Stimulated activated CD8-positive, alpha-beta memory T cell treated with anti-CD3 and anti-CD28 coated beads, Interleukin-4, amount 100 ng/mL, for 24 hours (primary cell): ENCODE results near the gene FLRT2.

ENCODE experiments used
- DNase-seq: peaks from one replicate; pipeline ENCODE4 v3.0.0-alpha.2; 2020; ENCODE audit warnings: low read depth

Gene FLRT2

DNA sequence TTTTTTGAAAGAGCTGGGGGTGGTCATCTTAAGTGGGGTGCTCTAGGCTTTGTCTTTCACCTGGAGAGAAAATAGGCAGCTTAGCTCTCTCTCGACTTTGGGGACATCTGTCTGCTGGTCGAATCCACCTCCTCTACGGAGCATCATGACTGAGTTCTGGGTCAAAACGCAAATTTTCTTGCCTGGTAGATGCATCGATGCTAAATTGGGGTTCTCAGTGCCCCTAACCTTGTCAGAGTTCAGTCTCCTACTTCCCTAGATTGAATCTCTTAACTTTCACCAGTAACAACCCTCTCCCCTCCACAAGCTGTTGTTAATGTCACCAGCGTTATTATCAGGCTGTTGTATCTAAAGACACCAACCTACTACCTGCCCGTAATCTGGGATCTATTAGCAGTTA, 682 bp downstream of the FLRT2 start:
- no peak for DNase-seq

DNA sequence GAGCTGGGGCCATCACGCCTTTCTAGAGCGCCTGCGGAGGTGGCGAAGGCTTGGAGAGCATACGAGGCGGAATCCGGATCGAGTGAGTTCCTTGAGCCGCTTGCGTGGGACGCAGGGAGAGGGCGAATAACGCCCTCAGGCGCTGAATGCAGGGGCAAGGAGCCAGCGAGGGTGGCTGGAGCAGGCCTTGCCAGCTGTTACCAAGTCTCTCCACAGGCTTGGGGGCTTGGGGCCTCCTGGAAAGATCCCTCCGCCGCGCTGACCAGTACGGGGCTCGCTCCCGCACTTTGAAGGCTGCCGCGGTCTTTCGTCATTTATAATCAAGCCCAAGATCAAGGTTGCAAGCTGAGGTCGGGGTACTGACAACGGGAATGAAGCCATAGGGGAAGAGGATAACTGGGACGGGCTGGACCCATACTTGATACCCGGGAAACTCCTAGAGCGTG, 1.2 kb downstream of the FLRT2 start:
- no peak for DNase-seq

DNA sequence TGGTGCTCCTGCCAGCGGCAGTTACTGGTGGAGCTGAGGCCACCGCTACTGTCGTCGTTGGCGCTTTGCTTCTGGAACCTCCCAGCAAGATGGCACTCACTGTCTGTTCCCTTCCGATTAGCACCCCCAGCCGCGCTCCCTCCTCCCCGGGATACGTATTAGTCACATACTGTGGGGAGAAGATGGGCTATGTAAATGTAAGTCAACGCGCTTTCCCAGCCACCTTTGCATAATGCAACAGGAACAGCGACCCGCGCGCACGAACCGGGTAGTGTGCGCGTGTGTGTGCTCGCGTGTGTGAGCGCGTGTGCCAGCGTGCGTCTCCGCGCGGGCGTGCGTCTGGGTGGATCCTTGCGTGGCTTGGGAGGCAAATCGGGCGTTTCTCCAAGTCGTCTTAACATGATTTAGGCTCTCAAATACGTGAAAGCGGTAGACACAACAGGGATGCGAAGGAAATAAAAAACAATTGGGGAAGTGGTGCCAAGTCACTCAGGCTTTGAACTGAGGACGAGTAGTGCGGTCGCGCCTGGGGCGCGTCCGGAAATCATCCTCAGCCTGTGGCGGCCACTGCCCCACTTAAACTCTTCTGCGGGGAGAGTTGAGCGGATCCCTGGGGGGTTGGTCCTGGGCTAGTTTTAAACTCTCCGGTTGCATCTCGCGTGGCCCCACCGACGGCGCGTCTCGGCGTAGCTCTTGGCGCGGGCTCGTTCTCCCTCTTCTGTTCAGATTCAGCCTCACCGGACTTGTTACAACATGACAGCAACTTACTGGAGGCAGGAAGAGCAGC, 1.8 kb downstream of the FLRT2 start:
- DNase-seq, result no peak

DNA sequence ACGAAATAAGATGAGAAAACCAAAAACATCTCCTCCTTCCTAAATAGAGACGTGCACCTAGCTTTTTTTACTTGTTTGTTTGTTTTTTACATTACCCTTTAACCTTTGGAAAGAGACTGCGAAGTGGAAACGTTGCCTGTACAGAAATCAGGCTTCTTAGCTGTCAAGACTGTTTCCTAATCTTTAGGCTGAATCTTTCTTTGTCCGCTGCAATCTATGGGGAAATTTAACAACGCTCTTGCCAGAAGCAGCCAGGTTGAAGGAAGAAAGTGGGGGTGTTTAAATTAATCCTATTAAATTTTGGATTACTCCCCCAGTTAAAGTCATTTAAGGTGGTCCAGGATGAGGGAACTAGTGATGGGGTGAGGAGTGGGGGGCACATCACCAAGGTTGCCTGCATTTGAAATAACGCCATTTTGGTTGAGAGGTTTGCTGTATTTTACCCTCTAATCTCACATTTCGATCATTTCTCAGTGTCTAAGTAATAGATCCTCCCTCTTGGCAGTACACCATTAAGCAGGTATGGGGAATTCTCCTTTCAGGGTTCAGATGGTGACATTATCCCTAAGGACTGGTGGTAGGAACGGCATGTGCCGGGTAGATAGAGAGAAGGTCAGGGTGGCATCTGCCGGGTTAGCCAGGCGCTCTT, 2.6 kb downstream of the FLRT2 start:
- no peak for DNase-seq

DNA sequence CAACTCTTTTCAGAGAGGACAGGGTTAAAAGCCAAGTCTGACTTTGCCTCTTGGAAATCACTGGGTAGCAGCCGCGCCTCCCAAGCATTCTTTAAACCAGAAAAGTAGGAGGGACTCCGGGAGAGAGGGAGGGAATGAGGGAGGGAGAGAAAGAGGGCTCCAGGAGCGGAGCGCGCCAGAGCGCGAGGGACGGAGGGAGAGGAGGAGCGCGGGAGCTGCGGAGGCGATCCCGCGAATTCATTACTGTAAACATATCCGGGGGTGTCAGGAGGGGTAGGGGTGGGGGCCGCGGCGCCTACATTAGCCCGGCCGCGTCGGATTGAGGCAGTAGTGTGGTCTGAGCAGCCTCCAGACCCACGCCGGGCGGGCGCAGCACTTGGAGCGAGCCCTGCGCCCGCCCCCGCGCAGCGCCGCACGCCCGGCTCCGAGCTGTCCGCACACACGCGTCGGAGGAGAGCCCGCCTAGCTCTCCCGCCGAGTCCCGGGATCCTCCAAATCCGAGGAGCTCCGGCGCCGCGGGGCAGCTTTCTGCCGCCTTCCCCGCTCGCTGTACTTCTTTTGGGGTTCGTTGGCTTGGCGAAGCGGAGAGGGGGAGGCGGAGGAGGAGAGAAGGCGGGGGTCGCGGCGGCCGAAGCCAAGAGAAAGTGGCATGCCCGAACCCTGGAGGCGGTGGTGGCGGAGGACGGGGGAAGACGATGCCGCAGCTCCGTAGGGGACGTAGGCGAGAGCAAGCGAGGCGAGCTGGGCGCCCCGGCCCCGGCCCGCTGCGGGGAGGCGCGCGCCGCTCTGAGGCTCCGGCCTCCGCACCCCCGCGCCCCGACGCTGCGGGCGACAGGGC, 3.3 kb downstream of the FLRT2 start:
- no peak for DNase-seq

DNA sequence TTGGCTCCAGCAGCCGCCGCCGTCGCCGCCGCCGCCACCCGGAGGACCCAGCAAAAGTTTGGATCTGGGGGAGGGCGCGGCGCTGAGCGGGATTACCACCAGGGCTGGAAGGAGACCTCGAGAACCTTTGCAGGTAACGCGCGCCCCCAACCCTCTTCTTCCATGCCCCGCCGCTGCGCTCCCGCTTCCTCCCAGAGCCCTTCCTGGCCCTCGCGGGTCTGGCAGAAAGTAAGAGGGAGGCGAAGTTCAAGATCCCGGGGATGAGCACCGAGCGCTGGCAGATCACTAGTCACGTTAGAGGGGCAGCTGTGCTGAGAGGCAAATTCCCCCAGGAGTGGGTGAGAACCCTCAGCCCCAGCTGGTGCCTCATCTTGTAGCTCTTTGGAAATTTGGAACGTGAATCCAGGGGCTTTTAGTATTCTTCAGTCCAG, 3.9 kb downstream of the FLRT2 start:
- DNase-seq, result no peak

DNA sequence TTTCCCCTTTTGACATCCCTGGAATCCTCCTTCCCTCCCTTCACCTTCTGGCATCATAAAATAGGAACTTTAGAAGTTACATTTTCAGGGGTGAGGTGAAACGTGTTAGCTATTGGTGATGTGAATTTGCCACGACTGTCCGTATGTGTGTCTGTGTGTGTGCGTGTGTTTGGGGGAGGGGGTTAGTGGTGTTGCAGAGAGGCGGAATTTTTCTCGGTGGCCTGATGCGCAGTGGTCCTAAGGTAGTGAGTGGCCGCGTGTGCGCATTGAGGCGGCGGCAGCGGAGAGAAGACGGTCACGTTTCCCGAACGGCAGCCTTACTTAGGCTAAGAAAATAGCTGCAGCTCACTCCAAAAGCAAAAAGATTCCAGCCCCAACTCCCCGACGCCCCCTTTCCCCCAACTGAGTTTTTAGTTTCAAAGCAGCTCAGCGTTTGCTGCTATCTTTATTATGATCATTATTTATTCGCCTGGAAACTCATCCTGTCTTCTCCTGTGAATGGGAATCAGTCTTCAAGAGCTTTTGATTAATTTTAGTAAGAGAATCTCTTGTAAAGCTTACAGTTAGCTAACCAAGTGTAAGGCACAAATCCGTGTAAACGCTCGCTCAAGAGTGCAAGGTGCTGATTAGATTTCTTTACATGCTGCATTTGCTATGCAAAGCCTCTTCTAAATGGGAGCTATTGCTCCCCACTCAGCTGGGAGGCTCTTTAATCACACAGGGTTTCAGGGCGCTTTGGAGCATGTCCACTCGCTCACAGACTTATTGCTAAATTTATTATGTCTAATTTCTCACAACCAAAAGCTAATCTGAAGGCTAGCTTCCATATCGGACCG, 4.7 kb downstream of the FLRT2 start:
- no peak for DNase-seq

DNA sequence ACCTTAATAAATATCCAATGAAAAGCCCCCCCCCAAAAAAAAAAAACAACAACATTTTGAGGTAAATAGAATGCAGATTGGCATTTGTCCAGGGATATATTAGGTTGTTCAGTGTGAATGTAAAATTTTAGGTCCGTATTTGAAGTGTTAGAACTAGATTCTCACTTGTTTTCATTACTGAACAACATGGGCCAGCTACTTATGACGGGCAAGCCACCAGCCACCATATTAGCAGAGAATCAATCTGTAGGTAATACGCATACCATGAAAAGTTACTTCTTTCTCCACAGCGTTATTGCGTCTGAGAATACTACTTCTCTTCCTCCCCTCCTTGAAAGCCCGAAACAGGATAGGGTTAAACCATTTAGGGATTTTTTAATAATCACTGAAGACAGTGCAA, 5.4 kb downstream of the FLRT2 start:
- DNase-seq, result no peak

DNA sequence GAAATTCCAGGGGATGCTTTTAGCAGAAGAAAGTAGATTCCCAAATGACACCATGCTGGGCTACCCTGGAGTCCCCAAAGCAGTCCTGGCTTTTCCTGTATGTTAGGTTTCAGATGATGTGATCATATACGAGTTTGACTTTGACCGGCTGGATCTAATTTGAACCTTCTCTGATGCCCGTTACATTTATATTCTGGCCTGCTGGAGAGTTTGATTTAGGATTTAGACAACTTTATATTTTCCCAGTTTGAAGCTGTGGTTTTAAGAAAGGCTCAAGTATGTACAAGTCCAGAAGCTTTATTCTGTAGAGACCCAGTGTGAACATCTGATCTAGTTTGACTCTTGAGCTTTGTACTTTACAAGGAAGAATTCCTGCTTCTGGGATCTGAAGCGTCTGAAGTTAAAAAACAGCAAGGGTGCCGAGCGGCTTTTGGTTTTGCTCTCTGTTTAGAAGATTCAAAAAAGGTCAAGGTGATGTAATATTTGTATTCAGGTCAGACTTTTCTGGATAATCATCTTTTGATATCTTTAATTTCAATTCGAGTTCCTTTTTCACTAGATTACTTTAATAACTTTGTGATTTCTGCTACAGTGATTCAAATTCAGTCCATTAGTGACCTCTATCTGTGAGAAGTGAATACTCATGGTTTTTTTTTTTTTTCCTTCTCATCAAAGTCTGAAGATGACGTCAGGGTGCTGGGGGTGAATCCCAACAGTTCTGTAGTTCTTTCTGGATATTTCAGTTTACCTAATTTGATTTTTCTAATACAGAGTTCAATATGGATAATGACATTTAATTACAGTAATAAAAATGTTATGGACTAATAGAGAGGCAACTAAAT, 6.3 kb downstream of the FLRT2 start:
- DNase-seq, result no peak

DNA sequence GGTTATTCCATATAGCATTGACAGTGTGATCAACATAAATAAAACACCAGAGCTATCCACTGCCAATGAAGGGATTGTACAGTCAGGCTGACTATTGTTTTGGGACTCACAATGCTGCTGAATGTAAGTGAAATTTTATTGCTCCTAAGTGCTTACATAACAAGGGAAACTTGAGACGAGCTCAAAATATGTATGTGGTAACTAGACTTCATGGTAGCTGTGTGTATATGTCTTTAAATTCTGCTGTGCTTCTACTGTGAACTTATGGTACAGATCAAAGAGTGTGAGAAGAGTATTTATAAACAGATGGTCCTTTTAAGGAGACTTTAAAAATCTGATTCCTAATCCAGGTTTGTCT, 6.9 kb downstream of the FLRT2 start:
- no peak for DNase-seq

DNA sequence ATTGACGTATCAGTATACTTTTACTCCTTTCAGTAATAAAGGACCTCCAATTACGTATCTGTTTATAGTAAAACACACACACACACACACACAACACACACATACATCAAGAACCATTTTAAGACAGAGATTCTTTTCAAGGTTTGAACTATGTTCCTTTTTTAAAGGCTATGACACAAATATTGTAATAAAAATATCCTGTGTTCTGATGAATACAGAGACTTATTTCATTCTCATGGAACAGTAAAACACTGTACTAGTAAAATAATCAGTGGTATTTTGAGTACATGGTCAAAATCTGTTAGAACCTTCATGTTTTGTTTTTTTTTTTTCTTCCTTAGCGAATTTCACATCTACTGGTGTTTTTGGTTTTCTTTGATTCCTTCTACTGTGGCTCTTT, 7.6 kb downstream of the FLRT2 start:
- no peak for DNase-seq

DNA sequence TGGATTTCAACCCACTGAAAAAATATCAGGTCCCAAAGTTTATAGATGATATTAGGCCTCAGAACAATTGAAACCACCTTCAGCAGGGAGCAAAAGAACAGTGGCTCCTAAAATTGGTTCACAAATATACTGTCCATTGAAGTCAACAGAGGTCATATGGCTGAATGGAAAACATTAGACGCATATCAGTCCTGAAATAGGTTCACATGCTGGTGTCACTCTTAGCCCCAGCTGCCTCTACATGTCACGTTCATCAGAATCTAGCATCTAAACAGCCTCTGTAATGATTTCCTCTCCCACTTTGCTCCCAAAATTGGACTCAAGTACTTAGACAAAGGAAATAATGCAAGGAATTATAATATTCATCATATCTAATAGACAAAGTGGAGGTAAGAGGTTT, 8.7 kb downstream of the FLRT2 start:
- DNase-seq, result no peak

DNA sequence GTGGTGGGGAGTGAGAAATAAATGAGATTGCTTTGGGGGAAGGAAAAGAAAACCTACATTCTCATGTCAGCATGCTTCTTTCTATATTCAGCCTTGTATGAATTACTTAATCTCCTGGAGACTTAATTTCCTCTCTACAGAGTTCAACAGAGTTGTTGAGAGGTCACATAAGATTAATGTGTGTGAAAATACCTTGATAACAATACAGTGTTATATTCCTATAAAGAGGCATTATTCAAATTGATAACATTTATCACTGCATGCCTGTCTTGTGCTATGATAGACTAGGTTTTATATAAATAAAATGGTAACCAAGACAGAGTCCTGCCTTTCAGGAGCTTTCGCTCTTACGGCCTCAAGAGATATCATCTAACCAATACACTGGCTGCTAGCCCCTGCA, 9.6 kb downstream of the FLRT2 start:
- no peak for DNase-seq

DNA sequence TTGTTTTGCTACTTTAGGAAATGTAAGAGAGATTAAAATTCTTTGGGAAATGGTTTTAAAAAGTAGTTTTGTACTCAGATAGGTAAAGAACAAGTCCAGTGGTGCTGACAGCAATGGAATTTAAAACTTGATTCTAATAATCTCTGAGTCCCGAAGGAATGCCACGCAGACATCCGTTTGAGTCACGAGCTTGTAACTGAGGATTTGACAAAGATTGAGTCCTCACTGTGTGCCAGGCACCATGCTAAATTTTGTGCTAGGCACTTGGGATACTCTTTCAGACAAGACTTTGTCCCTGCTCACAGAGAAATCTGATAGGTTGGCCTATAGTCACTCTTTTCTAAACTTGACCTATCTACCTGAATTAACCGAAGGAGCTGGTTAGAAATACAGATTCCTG, 12.7 kb downstream of the FLRT2 start:
- no peak for DNase-seq

DNA sequence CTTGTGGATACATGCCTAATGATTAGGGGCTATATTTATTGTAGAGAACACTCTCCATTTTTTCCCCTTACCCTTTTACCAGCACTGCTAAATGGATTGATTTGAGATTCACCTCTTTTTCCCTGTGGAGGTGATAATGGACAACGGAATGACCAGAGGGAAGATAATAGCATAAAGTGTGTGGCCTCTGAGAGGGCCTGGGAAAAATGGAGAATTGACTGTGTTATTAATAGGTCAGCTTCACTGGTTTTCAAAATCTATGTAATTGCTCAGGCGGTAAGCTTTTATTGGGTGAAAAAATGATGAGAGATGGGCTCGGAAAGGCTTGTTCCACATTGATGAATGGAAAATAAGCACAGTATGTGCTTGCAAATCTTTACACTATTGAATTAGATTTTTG, 15.8 kb downstream of the FLRT2 start:
- DNase-seq, result no peak

DNA sequence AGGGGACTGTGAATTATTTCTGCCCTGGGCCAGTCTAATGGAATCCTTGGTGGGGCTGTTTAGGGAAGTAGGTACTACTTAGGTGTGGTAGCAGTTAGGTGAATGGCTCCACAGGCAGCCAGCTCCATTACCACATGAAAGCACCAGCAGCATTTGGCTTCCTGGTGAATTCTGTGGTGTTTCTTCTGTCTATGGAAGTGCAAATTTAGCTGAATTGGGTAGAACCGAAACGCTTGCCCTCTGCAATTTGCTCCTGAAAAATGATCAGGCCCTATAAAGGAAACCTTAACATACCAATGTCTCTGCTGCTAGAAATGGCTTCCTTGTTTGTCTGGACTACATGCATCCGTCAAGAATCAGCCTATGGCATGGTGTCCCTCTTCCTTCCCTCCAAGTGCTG, 16.4 kb downstream of the FLRT2 start:
- DNase-seq, result no peak

DNA sequence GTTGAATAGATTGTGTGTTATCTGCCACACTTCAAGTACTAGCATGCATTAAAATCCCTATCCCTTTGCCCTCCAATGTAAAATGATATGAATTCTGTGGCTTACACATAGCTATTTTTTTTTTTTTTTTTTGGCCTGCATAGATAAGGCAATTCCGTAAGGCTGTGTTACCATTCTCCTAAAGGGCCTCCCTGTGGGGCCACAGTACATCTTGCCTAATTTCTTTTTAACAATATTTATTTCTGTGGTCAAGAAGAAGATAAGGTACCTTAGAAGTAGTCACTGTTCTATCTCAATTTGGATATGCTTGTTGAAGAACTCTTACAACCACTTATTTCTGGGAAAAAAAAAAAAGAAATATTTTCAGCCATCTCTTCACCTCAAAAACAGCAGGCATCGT, 19.8 kb downstream of the FLRT2 start:
- DNase-seq, result no peak

DNA sequence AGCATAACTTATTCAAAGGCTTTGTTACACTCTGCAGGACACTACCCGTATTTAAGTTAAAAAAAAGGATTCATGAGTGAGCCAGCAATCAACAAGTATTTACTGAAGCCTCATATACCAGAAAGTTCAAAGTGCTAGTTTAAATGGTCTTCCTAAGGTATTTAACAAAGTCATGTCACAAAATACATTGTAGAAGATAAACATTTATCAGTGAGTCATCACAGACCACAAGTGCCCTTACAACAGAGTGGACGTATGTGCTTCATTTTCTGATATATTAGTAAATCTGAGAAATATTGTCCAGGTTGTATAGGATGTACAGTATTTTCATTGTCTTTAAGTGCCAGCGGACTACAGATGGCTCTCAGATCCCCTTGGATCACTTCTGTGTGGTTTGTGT, 24.2 kb downstream of the FLRT2 start:
- DNase-seq, result no peak

DNA sequence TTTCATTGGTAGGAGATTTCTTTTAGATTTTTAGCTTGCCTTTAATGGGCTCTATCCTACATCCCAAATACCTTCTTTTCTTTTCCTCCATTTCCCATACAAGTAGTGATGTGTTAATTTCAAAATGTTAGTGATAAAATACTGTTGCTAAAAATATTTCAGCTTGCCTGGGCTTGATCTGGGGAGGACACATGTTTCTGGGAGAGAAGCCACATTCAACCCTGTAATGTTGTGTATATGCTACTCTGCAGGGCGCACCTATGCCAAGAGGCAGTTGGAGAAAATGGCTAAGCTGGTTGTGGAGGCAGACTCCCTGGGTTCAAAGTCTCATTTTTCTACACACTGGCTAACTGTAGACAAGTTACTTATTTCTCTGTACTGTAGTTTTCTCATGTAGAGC, 26.3 kb downstream of the FLRT2 start:
- DNase-seq, result no peak

DNA sequence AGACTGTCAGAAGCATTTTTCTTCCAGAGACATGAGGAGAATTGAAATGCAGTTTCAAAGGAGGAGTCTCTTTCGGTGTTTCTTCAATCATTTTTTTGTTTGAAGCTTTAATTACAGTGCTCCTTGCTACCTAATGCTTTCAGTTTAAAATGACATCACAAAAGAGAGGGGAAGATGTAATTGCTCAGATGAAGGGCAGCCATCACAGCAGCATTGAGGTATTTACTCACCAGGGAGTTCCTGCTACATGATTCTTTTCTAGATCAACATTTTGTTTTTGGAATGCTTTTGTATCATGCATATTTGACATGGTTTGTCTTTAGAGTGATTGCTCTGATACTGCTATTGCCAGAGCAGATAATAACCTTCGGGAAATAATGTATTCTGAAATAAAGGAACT, 28.6 kb downstream of the FLRT2 start:
- DNase-seq, result no peak

DNA sequence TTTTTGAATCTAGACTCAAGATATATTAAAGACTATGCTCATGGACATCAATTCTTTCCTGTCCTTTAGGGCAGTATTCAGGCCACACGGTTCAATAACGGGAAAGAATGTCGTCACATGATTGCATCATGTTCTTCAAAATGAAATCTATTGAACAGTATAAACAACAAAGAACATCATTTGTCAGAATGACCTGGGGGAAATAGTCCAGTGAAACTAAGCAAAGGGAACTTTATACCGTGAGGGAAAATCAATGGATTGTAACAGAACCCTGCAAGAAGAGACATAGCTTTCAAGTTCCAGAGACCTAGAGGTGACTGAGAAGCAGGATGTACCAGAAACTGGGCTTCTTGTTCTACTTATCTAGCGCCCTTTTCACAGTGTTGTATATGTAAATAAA, 32.7 kb downstream of the FLRT2 start:
- no peak for DNase-seq
